NCI-H1436 treated with DMSO at 0.1 percent for 48 hours (cell line): ENCODE results near the gene LHFPL3.
"Not testable (repeated sequence)": the region's sequence is repeated elsewhere in the genome, so short reads cannot be mapped to it uniquely, and the experiment has no call there.

Source experiments
- DNase-seq: peaks from one replicate; lab custom pipeline; 2025; lab: John Stamatoyannopoulos, UW

LHFPL3 gene

DNA sequence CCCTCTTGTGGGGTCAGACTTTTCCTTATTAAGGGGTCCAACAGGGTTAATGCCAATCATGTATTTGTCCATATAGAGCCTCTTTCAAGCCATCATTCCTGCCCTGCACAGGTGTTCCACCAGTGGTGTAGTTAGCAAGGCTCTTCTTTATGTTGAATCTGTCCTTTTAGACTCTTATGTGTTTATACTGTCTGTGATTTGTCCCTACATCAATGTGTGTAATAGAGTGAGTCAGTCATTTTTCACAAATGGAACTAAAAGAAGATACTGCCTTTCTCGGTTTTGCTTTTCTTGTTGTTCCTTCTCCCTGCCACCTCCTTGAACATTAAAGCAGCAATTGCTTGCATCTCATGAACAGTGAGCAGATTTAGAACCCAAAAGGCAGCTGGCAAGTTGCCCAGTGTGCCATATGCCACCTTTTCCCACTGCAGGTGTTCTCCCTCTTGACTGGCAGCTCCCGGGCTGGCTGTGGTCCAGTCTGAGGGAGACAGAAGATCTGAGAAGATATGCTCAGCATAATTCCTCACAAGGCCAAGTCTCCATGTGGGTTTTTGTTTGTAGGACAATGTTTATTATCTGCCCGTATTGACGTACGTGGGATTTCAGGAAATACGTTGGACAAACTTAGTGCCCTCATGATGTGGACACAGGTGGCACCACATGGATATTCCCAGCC, 154.1 kb downstream of the LHFPL3 start:
- DNase-seq: no peak

GRCh38 chr7:104486931-104487330, 158.5 kb downstream of the LHFPL3 start:
- DNase-seq: no peak

GRCh38 chr7:104487642-104488041, 159.2 kb downstream of the LHFPL3 start:
- no peak for DNase-seq

DNA sequence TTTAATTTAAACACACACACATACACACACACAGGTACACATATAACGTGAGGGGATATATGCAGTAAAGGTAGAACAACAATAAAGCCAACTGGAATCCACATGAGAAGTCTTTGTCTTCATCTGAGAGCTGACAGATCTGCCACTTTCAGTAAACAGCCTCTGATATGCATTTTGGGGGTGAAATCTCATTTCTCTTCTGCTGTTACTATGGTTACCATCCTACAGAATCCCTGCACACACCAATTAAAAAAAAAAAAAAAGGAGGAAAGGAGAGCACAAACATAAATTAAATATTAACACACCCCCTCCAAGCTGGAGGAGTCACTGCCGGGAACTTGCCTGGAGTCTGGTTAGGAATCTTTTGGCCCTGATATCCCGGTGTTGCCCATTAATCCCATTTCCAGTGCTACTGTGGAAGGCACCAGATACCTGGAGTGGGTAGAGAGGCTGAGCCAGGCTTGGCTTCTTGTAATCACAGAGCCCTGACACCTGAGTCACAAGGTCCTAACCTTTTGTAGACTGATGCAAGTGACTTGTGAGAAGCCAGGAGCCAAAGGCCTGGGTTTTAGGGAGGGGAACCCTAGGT, 169.1 kb downstream of the LHFPL3 start:
- no peak for DNase-seq

GRCh38 chr7:104499975-104500374, 171.6 kb downstream of the LHFPL3 start:
- DNase-seq: no peak

DNA sequence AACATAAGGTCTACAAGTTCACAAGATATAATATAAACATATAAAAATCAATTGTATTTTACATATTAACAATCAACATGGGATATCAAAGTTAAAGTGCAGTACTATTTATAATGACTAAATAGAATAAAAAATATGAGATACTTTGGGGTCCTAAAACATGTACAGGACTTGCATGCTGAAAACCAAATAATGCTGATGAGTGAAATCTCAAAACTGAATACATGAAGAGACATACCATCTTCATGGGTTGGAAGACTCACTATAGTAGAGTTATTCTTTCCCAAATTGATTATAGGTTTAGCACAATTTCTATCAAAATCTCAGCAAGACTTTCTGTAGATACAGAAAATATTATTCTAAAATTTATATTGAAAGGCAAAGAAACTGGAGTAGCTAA, 181.5 kb downstream of the LHFPL3 start:
- DNase-seq: no peak

- no peak for DNase-seq
These were observed 196.4 kb downstream of the LHFPL3 start for GRCh38 chr7:104524853-104525252.

DNA sequence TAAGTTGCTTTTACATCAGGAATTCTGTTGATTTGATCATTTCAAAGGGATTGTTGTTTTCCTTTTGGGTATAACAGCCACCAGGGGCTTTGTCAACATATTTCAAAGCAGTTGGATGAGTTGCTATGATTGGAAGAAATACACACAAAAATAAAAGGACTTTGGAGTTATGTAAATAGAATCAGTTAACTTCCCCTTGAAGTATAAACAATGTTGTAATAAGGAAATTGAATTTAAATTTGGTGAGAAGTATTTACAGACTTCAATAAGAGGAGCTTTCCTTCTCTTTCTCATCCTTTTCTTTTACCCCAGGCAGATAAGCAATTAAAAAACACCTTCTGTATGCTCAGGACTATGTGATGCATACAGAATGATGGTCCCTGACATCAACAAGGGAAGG, 199.7 kb downstream of the LHFPL3 start:
- no peak for DNase-seq

GRCh38 chr7:104529567-104529966, 201.2 kb downstream of the LHFPL3 start:
- DNase-seq: no peak

- DNase-seq: no peak
These were observed 201.8 kb downstream of the LHFPL3 start for GRCh38 chr7:104530251-104530650.

- DNase-seq: no peak
These were observed 205.7 kb downstream of the LHFPL3 start for GRCh38 chr7:104534149-104534548.

DNA sequence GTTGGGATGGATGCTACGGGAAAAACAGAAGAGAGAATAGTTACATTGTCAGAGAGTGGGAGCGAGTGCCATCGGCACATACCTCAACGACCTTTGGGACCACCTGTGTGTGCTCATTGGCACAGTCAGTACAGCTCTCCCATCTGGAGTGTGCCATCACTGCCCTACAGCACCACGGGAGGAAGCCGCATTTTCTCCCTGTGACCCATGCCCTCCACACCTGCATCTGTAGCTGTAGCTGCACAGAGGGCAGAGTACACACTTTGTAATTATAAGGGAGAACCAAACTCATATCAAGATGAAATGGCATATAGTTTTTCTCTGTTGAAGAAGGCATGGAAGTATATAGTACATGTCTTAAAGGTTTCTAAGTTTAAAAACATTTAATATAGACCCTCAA, 207.4 kb downstream of the LHFPL3 start:
- DNase-seq: no peak

DNA sequence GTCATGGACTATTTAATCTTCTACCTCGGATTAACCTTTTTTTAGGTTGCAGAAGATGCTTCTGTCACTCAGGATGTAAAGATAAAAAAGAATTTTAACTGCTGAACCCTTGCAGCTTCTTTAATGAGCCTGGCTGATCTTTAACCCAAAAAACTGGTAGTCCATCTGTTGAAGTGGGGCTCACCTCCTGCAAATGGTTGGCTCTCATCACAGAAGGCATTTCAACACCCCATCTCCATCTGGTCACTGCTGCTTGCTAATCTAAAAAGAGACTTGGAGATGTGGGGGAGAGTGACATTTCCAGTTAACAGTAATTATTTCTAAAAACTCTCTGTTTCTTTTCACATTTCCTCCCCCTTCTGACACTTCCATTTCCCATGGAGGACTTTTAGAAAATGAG, 208.6 kb downstream of the LHFPL3 start:
- DNase-seq: no peak

DNA sequence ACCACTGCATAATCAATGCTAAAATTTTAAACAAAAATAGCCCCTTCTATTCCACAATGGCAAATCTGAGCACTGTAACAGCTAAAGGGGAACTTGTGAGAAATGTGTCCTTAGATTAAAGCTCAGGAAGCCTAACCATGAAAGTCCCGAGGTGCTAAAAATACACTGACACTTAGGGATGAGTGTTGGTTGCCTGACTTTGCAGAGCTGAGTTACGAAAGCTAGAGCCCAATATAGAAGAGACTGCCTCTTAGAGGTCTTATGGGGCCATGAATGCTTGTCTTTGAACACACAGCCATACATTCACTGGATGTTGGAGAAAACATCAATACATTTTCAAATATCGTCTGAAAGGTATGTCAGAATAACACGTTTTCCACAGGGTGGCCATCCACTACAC, 209.7 kb downstream of the LHFPL3 start:
- DNase-seq: no peak

DNA sequence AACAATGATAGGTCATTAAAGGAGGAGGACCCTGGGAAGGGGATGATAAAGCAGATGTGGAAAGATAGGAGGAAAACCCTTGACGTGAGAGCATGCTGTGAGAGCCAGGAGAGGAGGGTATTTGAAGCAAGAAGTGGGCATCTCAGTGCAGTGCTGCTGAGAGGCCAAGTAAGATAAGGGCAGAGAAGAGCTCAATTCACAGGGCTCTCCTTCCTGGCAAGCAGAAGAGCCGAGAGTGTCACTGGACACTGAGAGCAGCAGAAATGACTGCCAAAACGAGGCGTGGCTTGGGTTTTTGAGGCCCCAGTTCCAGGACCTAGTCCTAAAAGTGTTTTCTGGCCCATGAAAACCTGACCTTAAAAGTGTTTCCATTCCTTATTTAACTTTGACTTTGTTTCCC, 213.5 kb downstream of the LHFPL3 start:
- no peak for DNase-seq

DNA sequence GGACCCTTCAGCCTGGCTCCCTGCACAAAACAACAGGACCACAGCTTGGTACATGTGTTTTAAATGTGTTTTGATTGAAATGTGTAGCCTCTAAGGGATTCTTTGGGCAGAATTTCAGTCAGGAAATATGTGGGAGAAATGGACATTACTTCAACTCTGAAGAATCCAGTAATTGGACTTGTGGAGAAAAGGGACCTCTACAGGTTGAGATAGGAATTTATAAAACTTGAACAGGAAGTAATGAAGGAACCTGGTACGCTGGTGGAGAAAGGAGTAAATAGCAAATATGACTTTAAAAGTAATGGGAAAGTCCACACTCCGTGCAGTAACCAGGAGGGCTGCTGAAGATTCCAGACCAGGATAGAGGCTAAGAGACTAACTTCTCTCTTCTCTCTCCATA, 220.5 kb downstream of the LHFPL3 start:
- no peak for DNase-seq

GRCh38 chr7:104550362-104550761, 222.0 kb downstream of the LHFPL3 start:
- no peak for DNase-seq

GRCh38 chr7:104551226-104551625, 222.8 kb downstream of the LHFPL3 start:
- no peak for DNase-seq

GRCh38 chr7:104552102-104552501, 223.7 kb downstream of the LHFPL3 start:
- DNase-seq: no peak

DNA sequence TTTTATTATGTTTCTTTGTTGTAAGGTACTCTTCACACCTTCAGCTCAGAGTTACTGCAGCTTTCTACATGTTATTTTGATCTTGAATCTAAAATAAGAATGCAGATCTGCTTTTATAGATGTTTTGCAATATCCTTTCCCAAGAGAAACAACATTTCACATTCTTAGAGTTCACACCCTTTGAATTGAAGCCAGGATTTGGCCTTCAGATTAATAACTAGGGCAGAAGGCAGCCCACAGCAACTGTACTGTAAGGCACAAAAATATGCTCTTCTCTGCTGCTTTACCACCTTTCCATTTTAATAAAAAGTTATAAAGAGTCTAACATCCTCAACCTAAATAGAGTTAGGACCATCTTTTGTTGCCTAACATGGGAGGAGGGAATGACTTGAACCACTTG, 224.7 kb downstream of the LHFPL3 start:
- DNase-seq: no peak

DNA sequence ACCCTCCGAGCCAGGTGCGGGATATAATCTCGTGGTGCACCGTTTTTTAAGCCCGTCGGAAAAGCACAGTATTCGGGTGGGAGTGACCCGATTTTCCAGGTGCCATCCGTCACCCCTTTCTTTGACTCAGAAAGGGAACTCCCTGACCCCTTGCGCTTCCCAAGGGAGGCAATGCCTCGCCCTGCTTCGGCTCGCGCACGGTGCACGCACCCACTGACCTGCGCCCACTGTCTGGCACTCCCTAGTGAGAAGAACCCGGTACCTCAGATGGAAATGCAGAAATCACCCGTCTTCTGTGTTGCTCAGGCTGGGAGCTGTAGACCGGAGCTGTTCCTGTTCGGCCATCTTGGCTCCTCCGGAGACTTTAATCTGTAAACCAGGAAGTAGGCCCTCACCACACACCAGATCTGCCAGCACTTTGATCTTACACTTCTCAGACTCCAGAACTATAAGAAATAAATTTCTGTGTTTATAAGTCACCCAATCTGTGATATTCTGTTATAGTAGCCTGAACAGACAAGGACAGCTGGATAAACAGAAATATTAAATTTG, 235.0 kb downstream of the LHFPL3 start:
- not testable (repeated sequence) for DNase-seq

GRCh38 chr7:104569751-104570150, 241.3 kb downstream of the LHFPL3 start:
- DNase-seq: no peak

GRCh38 chr7:104572554-104572953, 244.2 kb downstream of the LHFPL3 start:
- no peak for DNase-seq

DNA sequence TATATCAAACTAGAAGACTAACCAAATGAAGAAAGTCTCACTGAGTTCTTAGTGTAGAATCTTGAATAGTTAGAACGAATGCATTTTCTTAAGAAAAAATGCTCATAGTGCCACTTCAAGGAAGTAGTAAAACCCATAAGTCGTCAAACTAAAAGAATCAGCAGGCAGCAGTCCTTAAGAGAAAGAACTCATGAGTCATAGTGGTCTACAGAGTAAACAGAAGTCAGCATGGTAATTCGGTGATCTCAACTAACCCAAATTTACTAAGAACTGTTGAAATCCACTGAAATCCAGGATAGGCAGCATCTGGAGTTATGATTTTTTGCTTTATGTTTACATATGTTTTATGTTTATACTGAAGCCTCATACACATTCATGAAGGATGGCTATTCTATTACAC, 256.2 kb downstream of the LHFPL3 start:
- no peak for DNase-seq
